HG03469 (cell line): ENCODE results near the gene MSRB3.
A peak's percentile ranks its signal among the peaks of the same experiment; 100 is the strongest.

Experiments used
- ATAC-seq: cut with Tn5 transposase; IDR thresholded peaks from one replicate; pipeline ENCODE4 v1.9.1; 2021; ENCODE audit warnings: mild to moderate bottlenecking, moderate library complexity, moderate number of reproducible peaks; ENCODE audit not compliant: unreplicated experiment

MSRB3 gene

DNA sequence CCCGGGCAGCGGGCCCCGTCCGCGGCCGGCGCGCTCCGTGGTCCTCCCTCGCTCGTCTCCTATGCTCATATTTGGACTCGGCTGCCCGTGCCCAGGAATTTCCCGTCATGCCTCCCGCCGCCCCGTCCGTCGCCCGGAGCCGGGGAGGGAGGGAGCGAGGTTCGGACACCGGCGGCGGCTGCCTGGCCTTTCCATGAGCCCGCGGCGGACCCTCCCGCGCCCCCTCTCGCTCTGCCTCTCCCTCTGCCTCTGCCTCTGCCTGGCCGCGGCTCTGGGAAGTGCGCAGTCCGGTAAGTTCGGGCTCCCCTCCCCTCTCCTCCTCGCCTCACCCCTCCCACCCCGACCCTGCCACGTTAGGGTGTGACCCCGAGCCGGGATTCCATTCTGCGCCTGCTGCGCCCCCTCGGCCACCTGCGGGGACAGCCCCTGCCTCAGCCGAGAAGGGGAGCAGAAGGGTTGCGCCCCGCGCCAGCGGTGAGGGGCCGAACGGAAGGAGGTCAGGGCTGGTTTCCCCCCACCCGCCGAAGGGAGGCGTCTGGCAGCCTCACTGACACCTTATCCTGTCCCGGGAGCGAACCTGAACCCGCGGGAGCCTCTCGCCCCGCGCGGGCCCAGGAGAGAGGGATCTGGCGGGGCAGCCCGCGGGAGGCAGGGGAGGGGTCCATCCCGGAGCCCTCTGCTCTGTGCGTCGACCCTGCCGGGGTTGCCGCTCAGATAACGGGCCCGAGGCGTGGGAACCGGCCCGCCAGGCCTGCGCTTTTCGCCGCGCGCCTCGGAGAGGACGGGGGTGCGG is at the start of gene MSRB3:
MSRB3 (plus strand) TSS at position 108 of the 793 bp plus-strand sequence. CDS start 29,897 bp downstream, outside the sequence.
- ATAC-seq, result no peak

DNA sequence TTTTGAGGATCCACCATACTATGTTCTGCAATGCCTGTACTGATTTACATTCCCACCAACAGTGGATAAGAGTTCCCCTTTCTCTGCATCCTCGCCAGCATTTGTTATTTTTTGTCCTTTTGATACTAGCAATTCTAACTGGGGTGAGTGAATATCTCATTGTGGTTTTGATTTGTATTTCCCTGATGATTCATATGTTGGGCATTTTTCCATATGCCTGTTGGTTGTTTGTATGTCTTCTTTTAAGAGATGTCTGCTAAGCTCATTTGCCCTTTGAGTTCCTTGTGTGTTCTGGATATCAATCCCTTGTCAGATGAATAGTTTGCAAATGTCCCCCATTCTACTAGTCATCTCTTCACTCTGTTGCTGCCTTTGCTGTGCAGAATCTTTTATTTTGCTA is 49.0 kb upstream of the MSRB3 start:
- ATAC-seq, result no peak

DNA sequence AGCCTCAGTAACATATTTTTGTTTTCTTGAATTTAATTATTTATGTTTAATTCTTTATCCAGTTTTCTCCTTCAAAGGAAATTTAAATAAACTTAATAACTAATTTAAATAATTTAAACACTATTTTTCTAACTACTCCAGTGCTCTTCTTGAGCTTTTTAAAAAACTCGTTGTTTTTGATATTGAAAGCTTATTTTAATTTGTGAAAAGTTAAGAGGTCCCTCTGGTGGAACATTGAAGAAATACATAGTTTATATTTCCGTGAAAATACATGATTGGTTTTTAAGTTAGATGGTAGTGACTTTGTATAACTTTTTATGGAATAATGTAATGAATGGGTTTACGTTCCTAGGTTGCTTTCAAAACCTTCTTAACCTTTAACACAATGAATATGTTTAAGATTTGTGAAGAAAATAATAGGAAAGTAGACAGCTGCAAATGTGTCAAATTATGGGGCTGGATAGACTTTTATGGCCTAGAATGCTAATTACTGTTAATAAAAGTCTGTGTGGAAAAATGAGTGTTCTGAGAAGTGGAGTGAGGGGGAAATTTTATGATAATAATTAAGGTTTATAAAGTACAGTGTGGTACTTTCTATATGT is 45.9 kb upstream of the MSRB3 start:
- ATAC-seq, result no peak

DNA sequence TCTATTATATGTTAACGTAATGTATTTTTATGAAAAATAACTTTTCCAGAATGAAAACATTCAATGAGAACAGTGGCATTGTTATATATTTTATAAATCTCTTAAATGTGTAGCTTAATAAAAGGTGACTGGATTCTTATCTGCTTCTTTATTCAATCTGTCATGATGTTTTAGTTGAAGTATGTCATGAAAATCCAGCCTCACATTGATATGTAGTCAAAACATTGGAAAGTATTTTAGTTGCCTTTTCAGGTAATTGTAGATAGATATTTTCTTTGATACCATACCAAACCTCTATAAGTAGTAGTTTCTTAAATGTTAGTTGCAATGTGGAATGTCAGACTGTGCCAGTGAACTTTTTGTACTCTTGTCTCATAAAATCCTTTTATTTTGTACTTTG is 41.3 kb upstream of the MSRB3 start:
- no peak for ATAC-seq

DNA sequence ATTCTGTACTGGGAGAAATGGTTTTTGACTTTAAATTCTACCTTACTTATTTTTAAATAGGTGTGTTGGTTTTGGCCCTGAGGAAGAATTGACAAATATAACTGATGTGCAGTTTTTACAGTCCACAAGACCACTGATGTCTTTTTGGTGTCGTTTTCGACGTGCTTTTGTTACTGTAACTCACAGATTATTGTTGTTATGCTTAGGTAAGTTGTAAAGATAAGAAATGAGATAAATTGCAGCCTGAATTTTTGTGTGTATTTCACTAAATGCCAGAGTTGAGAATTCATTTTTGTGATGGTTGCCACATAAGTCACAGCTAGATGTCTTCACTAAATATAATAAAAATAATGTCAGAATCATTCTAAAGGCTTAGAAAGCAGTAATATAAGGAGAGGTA is 39.9 kb upstream of the MSRB3 start:
- no peak for ATAC-seq

DNA sequence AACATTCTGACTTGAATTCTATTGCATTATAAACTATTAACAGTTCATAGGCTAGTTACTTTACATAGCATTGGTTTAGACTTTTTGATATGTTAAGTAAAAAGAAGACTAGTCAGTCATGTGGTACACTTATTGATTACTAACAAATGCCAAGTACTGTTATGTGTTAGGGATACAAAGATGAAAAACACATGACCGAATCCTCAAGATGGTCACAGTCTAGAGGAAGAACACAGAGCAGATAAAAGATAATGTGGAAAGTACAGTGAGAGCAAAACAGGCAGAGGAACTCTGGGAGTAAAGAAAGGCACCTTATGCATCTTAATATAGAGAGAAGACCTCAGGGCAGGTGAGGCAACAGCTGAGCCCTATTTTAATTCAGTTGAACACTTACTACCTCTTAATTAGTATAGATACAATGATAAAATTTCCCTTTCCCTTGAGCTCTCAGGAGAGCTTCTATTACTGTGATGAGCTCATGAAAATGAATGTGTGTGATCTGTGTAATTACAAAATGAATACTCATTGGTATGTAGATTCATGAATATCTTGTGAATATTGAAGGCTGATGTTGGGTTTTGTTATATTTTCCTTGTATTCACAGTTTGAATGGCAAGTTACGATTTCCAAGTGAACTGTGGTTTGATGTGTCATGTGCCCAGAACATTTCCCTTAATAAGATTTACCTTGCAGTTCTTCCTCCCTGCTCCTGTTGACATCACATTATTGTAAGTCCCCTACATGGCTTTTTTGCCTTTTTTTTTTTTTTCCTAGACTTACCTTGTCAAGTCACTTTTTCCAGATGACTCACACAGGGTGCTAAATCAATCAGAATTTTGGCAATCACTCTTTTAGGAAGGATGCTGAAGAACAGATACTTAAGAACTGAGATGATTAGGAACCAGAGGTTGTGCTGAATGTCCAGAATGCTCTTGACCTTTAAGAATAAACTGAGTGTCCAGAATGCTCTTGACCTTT is 29.5 kb upstream of the MSRB3 start:
- no peak for ATAC-seq

DNA sequence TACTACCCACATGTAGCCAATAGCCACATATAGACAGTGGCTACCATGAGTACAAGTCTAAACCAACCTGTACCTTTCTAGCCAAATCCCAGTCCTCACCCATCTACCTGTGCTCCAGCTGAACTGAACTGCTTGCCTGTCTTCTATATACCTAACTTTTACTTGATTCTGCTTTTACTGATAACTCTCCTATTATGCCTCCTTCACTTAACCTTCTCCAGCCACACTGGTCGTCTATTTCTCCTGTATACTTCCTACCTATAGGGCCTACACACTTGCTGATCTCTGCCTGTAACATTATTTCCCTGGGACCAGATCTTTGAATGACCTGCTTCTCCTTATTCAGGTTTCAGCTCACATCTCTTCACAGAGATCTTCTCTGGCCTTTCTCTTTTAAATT is 26.0 kb upstream of the MSRB3 start:
- ATAC-seq, result no peak

DNA sequence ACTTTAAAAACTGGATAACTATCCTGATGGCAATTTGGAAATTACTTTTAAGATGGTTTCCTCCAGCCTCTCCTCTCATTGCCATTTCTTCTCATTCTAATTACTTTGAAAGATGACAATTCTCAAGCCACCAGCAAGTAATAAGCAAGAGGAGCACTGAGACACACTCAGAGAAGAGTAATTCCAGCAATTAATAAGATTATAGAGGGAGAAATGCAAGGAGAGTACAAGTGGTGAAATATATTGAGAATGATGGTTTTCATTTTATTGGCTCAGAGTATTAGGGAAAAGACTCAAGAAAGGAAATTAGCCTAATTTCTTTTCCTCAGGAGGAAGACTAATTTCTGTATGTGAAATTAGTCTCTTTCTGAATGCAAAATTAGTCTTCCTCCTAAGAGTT is 20.5 kb upstream of the MSRB3 start:
- no peak for ATAC-seq

DNA sequence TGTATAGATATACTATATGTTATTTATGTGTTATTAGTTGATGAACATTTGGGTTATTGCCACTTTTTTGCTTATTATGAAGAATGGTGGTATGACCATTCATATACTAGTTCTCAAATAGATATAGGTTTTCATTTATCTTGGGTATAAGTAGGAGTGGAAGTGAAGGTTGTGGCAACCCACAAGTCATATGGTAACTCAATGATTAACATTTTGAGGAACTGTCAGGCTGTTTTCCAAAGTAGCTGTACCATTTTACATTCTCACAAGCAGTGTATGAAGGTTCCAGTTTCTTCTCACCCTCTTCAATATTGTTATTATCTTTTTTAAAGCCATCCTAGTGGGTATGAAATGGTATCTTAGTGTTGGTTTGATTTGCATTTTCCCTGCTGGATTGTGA is 19.0 kb upstream of the MSRB3 start:
- peak; percentile 46 for ATAC-seq

DNA sequence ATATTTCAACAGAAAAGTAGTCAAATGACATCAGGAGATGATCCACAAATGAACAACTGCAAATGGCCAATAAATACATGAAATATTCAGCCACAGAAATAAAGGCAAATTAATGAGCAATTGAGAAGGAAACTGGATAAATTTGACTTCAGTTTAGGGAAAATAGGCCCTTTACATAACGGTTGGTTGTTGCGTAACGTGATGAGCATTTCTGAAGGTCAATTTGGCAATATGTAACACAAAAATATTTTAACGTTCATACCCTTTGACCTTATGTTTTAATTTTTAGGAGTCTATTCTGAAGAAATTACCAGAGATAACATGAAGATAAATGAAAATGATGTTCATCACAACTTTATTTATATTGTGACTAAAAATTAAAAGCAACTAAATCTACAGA is 14.7 kb upstream of the MSRB3 start:
- ATAC-seq, result no peak

DNA sequence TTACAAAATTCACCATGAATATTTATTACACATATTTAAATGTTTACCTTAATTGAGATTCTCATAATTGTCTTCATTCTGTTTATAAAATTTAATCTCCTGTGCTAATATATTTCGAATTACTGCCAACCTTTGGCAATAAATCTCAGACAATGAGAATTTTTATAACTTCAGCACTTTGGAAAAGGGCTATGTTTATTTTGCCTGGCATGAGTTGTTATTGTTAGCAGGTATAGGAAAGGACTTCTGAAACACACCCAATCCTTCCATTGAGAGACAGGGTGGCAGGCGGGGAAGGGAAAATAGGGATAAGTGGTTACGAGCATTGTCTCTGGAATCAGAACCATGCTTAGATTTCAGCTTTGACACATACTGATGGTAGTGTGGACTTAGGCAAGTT is 12.1 kb upstream of the MSRB3 start:
- no peak for ATAC-seq

DNA sequence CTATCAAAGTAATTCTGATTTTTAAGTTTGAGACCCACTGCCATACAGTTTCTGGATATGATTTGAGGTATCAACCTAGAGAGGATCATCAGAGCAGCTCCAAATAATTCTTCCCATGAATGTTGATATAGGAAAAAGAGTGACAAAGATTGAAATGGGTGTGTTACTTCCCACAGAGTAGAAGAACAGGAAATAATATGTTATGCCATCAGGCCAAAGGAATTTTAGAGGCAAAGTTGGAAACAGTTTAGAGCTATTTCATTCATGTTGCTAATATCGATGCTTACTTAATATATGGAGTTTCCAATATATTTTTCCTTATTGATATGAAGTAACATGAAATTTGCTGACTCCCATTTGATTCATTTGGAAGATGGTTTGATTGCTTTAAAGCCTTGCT is 8.9 kb upstream of the MSRB3 start:
- ATAC-seq, result no peak

DNA sequence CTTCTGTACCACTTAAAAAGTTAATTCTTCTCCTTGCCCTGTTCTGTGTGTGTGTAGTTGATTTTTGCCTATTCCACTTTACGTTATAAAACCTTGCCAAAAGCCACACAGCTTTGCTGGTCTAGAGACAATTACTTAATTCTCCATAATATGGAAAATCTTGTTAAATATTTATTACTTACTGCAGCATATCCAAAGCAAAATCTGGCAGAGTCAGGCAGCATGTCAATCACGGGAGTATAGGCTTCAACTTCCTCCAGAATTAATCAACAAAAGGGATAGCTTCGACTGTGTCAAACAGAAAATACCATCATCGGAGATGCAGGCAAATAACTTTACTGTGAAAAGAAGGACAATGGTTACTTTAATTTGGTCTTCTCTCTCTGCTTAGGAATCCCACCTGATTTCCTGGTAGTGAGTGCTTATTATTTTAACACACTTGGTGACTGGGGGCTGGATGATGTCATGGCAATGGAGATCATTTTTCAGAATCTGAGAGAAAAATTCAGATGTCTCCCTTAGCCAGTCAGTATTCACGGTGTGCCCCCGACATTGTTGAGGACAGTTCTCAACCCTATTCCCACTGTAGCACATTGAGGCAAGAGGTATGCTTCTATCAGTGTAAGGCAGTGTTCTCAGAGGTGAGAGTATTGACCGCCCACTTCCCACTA is 3.7 kb upstream of the MSRB3 start:
- ATAC-seq, result no peak

DNA sequence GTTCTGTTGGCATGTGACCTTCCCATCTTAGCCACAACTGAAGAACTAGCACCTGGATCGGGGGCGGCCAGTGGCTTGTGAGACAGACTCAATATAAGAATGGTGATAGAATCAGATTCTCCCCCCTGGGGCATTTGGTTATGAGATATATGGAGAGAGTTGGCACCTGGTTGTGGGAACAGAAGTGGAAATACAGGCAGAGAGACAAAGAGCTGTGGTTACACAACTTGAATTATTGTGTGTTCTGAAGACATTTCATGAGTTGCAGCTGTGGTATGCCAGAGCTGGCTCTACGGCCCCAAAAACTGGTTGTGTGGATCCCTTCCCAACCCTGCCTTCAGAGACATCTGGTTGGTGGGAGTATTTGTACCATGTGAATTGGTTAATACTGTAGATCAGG is 2.9 kb upstream of the MSRB3 start:
- ATAC-seq, result no peak

DNA sequence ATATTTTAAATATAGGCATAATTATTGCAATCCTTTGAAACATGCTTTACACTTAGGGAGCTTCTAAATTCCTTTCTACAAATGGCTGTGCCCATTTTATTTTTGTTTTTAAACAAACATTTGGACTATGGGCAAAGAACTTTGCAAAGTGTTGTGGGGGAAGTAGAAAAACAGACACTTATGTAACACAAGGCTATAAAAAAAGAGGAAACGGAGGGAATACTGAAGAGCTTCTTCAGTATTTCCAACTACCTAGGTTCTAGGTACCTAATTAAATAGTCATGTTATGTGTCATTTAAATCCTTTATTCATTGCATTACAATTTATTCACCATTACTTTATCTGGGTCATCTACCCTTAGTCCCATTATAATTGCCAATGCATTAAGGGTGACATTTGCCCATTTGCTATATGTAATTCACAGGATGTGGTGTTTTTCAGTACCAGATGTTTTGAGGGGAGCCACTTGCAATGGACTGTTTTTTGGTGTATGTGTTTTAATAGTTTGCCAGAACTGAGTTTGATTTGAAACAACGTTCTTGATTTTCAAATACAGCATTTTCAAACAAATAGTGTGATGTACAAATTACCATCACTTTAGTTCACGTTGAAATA is 1.5 kb upstream of the MSRB3 start:
- ATAC-seq, result no peak

DNA sequence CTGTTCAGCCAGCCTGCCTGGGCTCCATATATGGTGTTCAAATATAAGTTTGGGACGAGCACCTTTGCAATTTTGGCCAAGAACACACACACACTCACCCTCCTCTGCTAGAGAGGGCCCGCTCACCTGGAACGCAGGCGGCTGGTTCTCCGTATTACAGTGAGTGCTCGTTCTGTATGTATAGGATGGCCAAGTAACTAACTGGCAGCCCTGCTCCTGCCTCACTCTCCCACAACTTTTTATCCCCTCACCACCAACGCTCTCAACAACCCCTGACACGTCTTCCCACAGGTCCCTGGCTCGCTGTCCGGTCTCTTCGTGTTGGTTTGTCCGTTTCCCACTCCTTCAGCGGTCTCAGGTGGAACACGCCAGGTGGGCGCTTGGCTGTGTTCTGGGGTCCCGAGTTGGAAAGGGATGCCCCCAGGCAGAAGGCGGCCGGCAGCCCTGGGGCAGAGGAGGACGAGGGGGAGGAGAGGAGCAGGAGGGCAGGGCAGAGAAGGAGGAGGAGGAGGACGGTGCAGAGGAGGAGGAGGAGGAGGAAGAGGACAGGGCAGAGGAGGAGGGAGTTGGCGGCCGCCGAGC is 398 bp upstream of the MSRB3 start:
- no peak for ATAC-seq

DNA sequence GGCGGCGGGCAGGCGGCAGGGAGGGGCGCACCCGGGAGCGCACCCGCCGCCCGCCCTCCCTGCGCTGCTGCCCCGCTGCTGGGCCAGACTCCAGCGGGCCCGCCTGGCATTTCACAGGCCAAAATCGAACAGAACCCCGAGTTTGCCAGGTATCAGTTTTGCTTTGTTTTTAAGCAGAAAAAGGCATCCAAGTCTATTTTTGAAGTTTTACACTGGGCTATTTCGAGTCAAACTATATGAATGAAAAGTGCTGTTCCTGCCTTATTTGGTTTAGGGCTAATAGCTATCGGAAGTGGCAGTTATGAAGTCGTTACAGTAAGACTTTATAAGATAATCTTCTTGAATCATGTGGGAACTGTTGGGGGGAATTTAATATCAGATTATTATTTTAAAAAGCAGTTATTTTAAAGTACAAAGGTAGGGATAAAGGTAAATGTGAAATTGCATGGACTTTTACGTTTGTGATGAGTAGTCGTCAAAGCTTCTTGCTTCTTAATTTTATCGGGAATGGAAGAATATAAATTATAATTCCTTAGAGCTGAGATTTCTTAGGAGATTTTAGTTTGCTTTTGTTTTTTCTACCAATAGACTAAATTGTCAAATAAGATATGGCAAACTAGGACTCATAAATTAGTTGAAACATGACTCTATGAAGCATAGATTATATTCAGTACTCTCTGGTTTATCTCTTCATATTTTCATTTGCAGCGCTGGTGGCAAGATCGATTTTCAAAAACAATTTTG is 1.1 kb downstream of the MSRB3 start:
- ATAC-seq, result no peak

DNA sequence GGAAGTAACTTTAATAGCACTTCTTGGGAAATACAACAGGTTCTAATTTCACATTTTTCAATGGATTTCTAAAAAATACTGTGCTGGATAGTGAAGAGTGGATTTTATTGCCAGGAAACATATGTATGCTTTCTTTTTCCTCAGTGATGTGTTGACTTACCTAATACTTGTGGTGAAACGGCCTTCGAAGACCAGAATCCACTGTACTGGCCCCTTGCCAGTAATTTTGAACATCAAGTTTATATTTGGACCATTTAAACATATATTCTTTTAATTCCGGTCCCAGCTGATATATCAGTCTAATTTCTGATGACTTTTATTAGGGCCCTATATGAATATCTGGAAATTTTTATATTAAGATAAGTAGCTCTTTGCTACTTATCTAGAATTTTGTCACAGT is 1.8 kb downstream of the MSRB3 start:
- ATAC-seq, result no peak

DNA sequence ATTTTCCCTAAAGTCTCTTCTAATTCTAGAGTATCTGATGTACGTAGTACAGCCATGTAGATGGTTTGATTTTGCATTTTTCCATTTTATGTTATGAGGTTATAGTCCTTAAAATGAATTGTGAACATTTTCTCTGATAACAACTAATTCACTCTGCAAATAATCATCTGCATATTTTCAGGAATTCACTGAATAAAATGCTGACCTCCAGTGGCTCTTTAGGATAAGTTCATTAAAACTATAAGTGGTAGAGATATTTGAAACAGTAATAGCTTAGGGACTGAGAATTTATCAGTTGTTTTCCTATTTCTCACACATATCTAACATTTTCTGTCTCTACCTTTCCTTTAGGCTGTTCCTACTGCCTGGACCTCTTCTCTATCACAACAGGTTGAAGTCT is 4.4 kb downstream of the MSRB3 start:
- ATAC-seq, result no peak
